DND-41 (cell line): ENCODE measurements around the gene CCDC51.
A peak's percentile ranks its signal among the peaks of the same experiment; 100 is the strongest.

Experiments
- ATAC-seq: fragments of 200-7000 bp; cut with Tn5 transposase; 3 replicates; pipeline ENCODE4 v1.9.1; 2021; ENCODE audit warnings: low read depth; ENCODE audit not compliant: insufficient read depth
- DNase-seq: peaks from one replicate; pipeline ENCODE4 v3.0.0-alpha.2; 2020
- H2AFZ ChIP-seq: 2 replicates; pipeline ENCODE4 v1.6.0; 2012; ENCODE audit warnings: low read depth, low read length
- H3K27ac ChIP-seq: 2 replicates; pipeline ENCODE4 v1.5.1; 2012; ENCODE audit warnings: low read length, inconsistent platforms
- H3K27me3 ChIP-seq: fragments of 200-600 bp; sonication (generic); 2 replicates; pipeline ENCODE4 v1.6.0; 2012; ENCODE audit warnings: low read length, mild to moderate bottlenecking, inconsistent platforms; ENCODE audit not compliant: insufficient read depth, poor library complexity
- H3K36me3 ChIP-seq: 2 replicates; pipeline ENCODE4 v1.5.1; 2012; ENCODE audit warnings: low read length, inconsistent platforms; ENCODE audit not compliant: insufficient read depth
- H3K4me1 ChIP-seq: 2 replicates; pipeline ENCODE4 v1.5.1; 2012; ENCODE audit warnings: mild to moderate bottlenecking, low read length; ENCODE audit not compliant: insufficient read depth
- H3K4me2 ChIP-seq: 2 replicates; pipeline ENCODE4 v1.6.0; 2012; ENCODE audit warnings: mild to moderate bottlenecking, moderate library complexity, low read length, inconsistent platforms; ENCODE audit not compliant: insufficient read depth
- H3K4me3 ChIP-seq, 2 experiments: fragments of 200-600 bp in 1 of 2; shearing (Covaris generic) in 1 of 2; 2 replicates each; pipeline ENCODE4 v1.5.1; 2012 to 2016; ENCODE audit warnings: inconsistent platforms in 2 of 2, low read length in 2 of 2, mild to moderate bottlenecking in 2 of 2, low read depth in 1 of 2, moderate library complexity in 1 of 2
- H3K79me2 ChIP-seq: 2 replicates; pipeline ENCODE4 v1.6.0; 2012; ENCODE audit warnings: low read length, inconsistent platforms; ENCODE audit not compliant: insufficient read depth
- H3K9ac ChIP-seq: 2 replicates; pipeline ENCODE4 v1.6.0; 2012; ENCODE audit warnings: low read depth, mild to moderate bottlenecking, inconsistent platforms, low read length, moderate library complexity
- H3K9me3 ChIP-seq: 2 replicates; pipeline ENCODE4 v1.5.1; 2012; ENCODE audit warnings: low read length, moderate library complexity, mild to moderate bottlenecking, inconsistent platforms; ENCODE audit not compliant: insufficient read depth, severe bottlenecking
- H4K20me1 ChIP-seq: 2 replicates; pipeline ENCODE4 v1.6.0; 2012; ENCODE audit warnings: low read length; ENCODE audit not compliant: insufficient read depth
- CTCF ChIP-seq: IDR thresholded peaks from 2 replicates; pipeline ENCODE4 v1.5.1; 2012; ENCODE audit warnings: borderline replicate concordance, low read length, moderate library complexity, mild to moderate bottlenecking; ENCODE audit not compliant: poor library complexity, severe bottlenecking; ENCODE audit errors: extremely low read depth
- EZH2 ChIP-seq: IDR thresholded peaks from 3 replicates; pipeline ENCODE4 v1.6.1; 2012; ENCODE audit warnings: borderline replicate concordance, low read depth, mild to moderate bottlenecking, moderate library complexity, low read length, inconsistent platforms; ENCODE audit not compliant: severe bottlenecking

CCDC51 gene

GRCh38 chr3:48456456-48456855 lies 16.5 kb upstream of the CCDC51 start:
- no peak for DNase-seq
- H3K9me3 ChIP-seq: no peaks in the 10 kb centered on the region
- no peak overlapping the region for H3K27ac ChIP-seq
- H3K9ac ChIP-seq: no peak overlapping the region
- H3K4me3 ChIP-seq: no peak overlapping the region
- TF ChIP-seq EZH2 (no peak), CTCF (no peak)
- H3K79me2 ChIP-seq: no peaks in the 10 kb centered on the region
- no peak for ATAC-seq
- peaks cover 74% of the 10 kb centered on the region for H3K36me3 ChIP-seq
- no peaks in the 10 kb centered on the region for H3K4me1 ChIP-seq
- H2AFZ ChIP-seq: no peak overlapping the region
- H4K20me1 ChIP-seq: no peaks in the 10 kb centered on the region
- H3K4me2 ChIP-seq: no peak overlapping the region
- H3K27me3 ChIP-seq: no peaks in the 10 kb centered on the region

- Histone ChIP-seq H3K4me2 (no peak overlapping the region), H3K4me1 (peaks cover 20% of the 10 kb centered on the region), H2AFZ (no peak overlapping the region), H3K9ac (no peak overlapping the region), H3K4me3 (no peak overlapping the region), H4K20me1 (no peaks in the 10 kb centered on the region), H3K79me2 (peaks cover 22% of the 10 kb centered on the region), H3K36me3 (peaks cover 38% of the 10 kb centered on the region), H3K9me3 (no peaks in the 10 kb centered on the region), H3K27me3 (no peaks in the 10 kb centered on the region), H3K27ac (no peak overlapping the region)
- no peak for DNase-seq
- ATAC-seq: no peak
- TF ChIP-seq CTCF (no peak), EZH2 (no peak)
Observed at GRCh38 chr3:48451270-48451669, 11.4 kb upstream of the CCDC51 start.

- peak within 1 kb of the TSS; percentile 72 for H3K27ac ChIP-seq
- H3K36me3 ChIP-seq: peaks cover 24% of the 10 kb centered on the region
- H4K20me1 ChIP-seq: peaks cover 7% of the 10 kb centered on the region
- H3K27me3 ChIP-seq: no peaks in the 10 kb centered on the region
- peaks cover 43% of the 10 kb centered on the region for H3K4me1 ChIP-seq
- H3K9me3 ChIP-seq: no peaks in the 10 kb centered on the region
- peak within 1 kb of the TSS; percentile 48 to 89 for H3K4me3 ChIP-seq
- DNase-seq: peak; percentile 85
- H3K9ac ChIP-seq: peak within 1 kb of the TSS; percentile 85
- peak; percentile 93 for ATAC-seq
- TF ChIP-seq CTCF (no peak), EZH2 (no peak)
- H3K79me2 ChIP-seq: peaks cover 39% of the 10 kb centered on the region
- peak within 1 kb of the TSS; percentile 83 for H3K4me2 ChIP-seq
- peak within 1 kb of the TSS; percentile 92 for H2AFZ ChIP-seq
Observed at GRCh38 chr3:48446425-48447193, 6.7 kb upstream of the CCDC51 start, which contains the start of gene ATRIP. ATRIP (plus strand) TSS chr3:48446737; CDS start chr3:48446846, 109 bp downstream.
